HG03103 (cell line): ENCODE data around the gene ACYP2.

Experiments used
- ATAC-seq: cut with Tn5 transposase; IDR thresholded peaks from one replicate; pipeline ENCODE4 v1.9.1; 2021; ENCODE audit warnings: low read depth; ENCODE audit not compliant: unreplicated experiment

The ACYP2 gene

GRCh38 chr2:54208364-54209240, 93.2 kb downstream of the ACYP2 start:
- no peak for ATAC-seq

DNA sequence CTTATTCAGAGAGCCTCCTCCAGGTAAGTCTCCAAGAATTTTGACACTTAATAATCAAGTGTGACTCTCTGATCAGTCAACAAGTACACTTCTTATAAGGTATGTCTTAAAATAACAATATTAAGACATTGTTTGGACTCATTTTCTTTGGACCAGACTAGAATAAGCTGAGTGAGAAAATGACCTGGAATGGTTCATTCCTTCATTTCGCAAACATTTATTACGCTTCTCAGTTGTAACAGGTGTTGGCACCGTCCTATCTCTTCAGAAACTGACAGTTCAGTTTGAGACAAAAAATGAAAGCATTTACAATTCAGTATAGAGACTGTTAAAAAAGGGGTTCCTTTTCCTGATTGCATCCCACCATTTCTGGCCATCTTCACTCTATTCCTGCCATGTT, 94.0 kb downstream of the ACYP2 start:
- no peak for ATAC-seq

- no peak for ATAC-seq
Measured at GRCh38 chr2:54212456-54212855, 97.0 kb downstream of the ACYP2 start.

- no peak for ATAC-seq
Measured at GRCh38 chr2:54213082-54213481, 97.7 kb downstream of the ACYP2 start.

- ATAC-seq: no peak
Measured at GRCh38 chr2:54224997-54225396, 109.6 kb downstream of the ACYP2 start.

DNA sequence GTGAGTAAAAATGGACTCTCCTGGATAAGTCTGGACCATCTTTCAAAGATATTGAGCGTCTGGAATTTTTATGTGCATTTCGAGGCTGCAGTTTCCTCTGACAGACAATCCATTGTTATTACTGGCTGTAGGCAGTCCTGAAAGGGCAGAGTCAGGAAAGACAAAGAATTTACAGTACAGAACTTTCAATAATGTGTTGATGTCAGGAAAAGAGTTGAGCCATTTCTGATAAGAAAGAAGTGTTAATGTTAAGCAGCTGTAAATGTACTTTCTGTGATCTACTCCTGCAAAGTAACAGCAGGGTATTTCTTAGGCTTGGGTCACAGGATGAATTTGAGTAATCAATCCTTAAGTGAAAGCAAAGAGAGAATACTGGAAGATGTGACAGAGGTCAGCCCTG, 110.8 kb downstream of the ACYP2 start:
- no peak for ATAC-seq

GRCh38 chr2:54227798-54228197, 112.4 kb downstream of the ACYP2 start:
- no peak for ATAC-seq

DNA sequence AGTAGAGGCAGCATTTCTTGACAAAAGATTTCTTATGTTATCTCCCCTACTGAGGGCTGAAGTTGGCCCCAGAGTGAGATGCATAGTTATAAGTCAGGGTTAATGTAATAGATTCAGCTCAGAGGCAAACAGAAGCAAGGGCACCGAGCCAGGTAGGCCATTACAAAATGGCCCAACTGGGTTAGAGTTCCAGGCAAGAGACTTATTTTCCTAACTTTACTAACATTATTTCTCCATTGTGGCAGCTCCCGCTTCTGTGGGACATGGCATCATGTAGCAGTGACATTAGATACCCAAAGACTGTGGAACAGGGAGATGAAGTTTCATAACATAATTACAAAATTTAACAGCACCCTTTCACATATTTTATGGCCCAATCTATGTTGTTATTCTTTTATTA, 113.5 kb downstream of the ACYP2 start:
- no peak for ATAC-seq

DNA sequence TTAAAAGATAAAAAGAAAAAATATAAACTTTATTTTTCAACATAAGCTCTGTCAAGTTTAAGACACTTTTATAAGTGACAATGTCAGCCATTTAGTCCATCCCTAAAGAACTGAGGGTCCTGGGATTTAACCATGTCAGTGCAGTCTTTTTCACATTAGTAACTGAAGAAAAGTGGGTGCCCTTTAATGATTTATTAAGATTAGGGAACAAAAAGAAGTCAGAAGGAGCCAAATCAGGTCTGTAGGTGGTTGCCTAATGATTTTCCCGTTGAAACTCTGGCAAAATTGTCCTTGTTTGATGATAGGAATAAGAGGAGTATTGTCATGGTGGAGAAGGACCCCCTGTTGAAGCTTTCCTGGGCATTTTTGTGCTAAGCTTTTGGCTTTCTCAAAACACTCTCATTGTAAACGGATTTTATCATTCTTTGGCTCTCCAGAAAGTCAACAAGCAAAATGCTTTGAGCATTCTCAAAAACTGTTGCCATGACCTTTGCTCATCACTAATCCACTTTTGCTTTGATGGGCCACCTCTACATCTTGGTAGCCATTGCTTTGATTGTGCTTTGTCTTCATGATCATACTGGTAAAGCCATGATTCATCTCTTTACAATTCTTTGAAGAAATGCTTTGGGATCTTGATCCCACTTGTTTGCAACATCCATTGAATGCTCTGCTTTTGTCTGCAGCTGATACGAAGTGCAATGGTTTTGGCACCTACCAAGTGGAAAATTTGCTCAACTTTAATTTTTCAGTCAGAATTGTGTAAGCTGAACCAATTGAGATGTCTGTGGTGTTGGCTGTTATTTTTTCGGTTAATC, 118.6 kb downstream of the ACYP2 start:
- ATAC-seq: no peak

DNA sequence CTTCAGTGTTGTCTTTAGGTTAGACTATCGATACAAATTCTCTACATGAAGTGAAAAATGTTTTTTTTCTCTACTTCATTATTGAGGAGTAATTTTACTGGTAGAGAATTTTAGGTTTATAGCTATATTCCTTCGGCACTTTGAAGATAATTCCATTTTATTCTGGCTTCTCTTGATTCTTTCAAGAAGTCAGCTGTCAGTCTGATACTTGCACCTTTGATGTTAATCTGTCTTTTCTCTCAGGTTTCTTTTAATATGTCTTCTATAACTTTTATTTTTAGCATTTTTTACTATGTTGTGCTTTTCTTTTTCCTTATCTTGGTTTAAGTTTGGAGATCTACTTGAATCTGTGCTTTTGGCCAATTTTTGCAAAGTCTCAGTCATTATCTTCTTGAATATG, 122.0 kb downstream of the ACYP2 start:
- ATAC-seq: no peak

GRCh38 chr2:54239427-54239826, 124.0 kb downstream of the ACYP2 start:
- no peak for ATAC-seq

DNA sequence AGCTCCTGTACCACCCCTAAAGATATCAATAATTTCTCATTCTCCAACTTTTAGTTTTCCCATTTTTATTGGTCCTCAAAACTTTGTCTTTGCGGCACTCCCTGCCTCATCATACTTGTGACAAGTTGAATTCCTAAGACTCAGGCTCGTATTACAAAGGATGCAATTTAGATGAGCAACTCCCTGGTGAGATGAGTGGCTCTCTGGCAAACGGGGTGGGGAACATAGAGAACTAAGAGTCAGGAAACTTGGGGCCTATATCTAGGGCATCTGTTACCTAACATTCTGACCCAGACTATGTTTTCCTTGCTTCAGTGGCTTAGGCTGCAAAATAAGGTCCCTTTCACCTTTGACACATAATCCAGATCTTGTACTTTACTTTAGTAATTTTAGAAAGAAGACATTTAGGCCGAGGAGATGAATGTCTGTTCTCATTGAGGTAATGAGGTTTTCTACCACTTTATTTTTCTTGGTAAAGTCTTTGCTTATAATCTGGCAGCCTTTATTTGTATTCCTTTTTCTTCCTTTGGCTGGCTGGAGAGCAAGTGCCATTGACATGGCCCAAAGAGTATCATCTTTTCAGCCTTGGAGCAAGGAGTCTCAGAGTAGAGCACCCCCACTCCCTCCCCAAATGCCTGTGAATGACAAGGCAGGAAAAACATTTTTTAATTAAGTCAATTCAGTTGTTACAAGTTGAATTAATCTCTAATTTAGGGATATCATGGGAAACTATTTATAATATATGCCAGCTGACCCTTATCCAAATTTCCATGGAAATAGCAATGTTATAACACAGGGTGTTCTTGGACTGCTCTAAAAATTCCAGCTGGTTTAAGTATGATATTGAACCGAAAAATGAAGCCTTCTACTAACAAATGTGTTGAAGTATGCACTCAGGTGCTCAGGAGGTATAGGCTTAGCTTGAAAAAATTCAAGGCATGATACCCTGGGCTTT, 125.4 kb downstream of the ACYP2 start:
- no peak for ATAC-seq

- no peak for ATAC-seq
Measured at GRCh38 chr2:54247115-54247514, 131.7 kb downstream of the ACYP2 start.

DNA sequence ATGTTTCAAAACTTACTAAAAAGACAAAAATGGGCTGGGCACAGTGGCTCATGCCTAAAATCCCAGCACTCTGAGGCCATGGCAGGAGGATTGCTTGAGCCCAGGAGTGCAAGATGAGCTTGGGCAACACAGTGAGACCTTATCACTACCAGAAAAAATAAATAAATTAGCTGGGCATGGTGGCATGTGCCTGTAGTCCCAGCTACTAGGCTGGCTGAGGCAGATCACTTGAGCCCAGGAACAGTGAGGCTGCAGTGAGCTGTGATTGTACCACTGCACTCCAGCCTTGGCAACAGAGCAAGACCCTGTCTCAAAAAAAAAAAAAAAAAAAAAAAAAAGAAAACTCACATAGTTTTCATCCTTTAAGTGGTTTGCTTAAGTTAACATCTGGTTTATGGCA, 134.2 kb downstream of the ACYP2 start:
- no peak for ATAC-seq

GRCh38 chr2:54254180-54254579, 138.8 kb downstream of the ACYP2 start:
- ATAC-seq: no peak

DNA sequence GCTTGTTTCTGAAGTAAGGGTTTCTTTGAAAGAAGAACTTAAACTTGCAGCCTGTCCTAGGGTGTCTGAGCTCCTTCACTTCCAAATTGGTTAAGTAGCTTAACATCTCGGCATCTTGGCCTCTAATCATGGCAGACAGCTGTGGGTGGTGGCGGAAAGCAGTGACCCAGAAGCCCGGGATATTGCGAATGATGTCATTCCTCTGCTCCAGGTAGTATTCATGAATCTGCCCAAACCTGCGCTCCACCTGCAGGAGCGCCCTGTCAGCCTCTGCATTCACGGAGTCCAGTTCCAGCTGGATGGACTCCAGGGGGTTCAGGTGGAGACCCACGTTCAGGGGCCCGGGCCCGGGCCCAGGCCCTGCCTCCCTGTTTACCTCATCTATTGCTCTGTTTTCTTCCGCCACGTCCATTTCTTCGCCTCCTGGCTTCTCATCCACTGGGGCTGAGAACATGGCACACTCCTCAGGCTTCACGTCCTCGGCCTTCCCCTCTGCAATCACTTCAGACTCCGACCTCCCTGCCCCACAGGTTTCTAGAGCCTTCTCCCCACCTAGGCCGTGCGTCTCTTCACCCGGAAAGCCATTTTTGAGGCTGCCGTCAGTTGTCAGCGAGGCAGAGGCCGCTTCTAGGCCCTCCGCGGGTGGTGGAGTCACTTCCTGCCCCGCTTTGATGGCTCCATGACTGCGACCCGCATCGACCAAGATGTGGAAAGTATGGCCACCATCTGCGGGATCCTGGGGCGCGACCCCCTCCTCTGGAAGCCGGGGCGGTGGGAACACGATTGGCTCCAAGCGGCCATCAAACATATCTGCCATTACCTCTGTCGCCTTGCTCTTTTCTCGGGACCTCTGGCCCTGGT, 140.0 kb downstream of the ACYP2 start:
- ATAC-seq: no peak

GRCh38 chr2:54256091-54256694, 140.8 kb downstream of the ACYP2 start, which contains the start of gene TSPYL6:
TSPYL6 (minus strand) TSS chr2:54256229; CDS start chr2:54256151, 78 bp downstream.
- ATAC-seq: no peak

- ATAC-seq: no peak
Measured at GRCh38 chr2:54258166-54258565, 142.8 kb downstream of the ACYP2 start.
